IPS-15b (cell line): ENCODE results near the gene PRKCE.

Source experiments
- H3K27me3 ChIP-seq: one replicate; pipeline ENCODE4 v1.6.1; 2013; ENCODE audit warnings: low read length; ENCODE audit not compliant: control insufficient read depth, insufficient read depth
- H3K36me3 ChIP-seq: one replicate; pipeline ENCODE4 v1.6.1; 2013; ENCODE audit warnings: low read length; ENCODE audit not compliant: control insufficient read depth, insufficient read depth
- H3K4me1 ChIP-seq: one replicate; pipeline ENCODE4 v1.6.1; 2013; ENCODE audit warnings: mild to moderate bottlenecking, low read length; ENCODE audit not compliant: control insufficient read depth, insufficient read depth
- H3K4me3 ChIP-seq: one replicate; pipeline ENCODE4 v1.5.1; 2013; ENCODE audit warnings: low read depth, low read length
- H3K9ac ChIP-seq: one replicate; pipeline ENCODE4 v1.6.1; 2013; ENCODE audit warnings: low read depth, mild to moderate bottlenecking, low read length
- H3K9me3 ChIP-seq: one replicate; pipeline ENCODE4 v1.6.1; 2013; ENCODE audit warnings: mild to moderate bottlenecking, low read length; ENCODE audit not compliant: control insufficient read depth, insufficient read depth

PRKCE gene

GRCh38 chr2:45721150-45721549 lies 69.7 kb downstream of the PRKCE start:
- H3K9ac ChIP-seq, result no peak overlapping the region
- H3K27me3 ChIP-seq, result no peaks in the 10 kb centered on the region
- no peak overlapping the region for H3K4me3 ChIP-seq
- no peaks in the 10 kb centered on the region for H3K36me3 ChIP-seq
- H3K4me1 ChIP-seq, result no peaks in the 10 kb centered on the region
- no peaks in the 10 kb centered on the region for H3K9me3 ChIP-seq

GRCh38 chr2:45722477-45722876 lies 71.0 kb downstream of the PRKCE start:
- H3K4me1 ChIP-seq, result no peaks in the 10 kb centered on the region
- no peaks in the 10 kb centered on the region for H3K27me3 ChIP-seq
- H3K9ac ChIP-seq, result no peak overlapping the region
- no peaks in the 10 kb centered on the region for H3K9me3 ChIP-seq
- no peak overlapping the region for H3K4me3 ChIP-seq
- H3K36me3 ChIP-seq, result no peaks in the 10 kb centered on the region

DNA sequence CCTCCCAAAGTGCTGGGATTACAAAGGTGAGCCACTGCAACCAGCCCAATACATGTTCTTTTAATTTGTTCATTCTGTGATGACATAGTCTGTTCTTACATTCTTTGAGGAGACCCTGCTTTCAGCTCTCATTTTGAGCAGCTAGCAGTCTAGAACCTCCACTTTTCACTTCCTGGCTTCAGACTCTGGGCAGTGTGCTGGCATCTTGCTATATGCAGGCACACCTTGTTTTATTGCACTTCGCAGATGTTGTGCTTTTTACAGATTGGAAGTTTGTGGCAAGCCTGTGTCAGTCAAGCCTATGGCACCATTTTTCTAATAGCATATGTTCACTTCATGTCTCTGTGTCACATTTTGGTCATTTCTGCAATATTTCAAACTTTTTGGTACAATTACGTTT lies 72.4 kb downstream of the PRKCE start:
- Histone ChIP-seq H3K9ac (no peak overlapping the region), H3K27me3 (no peaks in the 10 kb centered on the region), H3K4me1 (no peaks in the 10 kb centered on the region), H3K36me3 (no peaks in the 10 kb centered on the region), H3K4me3 (no peak overlapping the region), H3K9me3 (no peaks in the 10 kb centered on the region)

- H3K27me3 ChIP-seq, result no peaks in the 10 kb centered on the region
Observed at GRCh38 chr2:45724335-45724734, 72.9 kb downstream of the PRKCE start.

DNA sequence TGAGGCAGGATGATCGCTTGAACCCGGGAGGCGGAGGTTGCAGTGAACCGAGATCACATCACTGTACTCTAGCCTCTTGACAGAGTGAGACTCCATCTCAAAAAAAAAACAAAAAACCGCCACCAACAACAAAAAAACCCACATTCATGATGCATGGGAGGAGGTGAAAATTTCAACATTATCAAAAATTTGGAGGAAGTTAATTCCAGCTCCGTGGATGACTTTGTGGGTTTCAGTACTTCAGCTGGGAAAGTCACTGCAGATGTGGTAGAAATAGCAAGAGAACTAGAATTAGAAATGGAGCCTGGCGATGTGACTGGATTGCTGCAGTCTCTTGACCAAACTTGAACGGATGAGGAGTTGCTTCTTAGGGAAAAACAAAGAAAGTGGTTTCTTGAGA lies 74.3 kb downstream of the PRKCE start:
- no peaks in the 10 kb centered on the region for H3K4me1 ChIP-seq
- H3K9me3 ChIP-seq, result no peaks in the 10 kb centered on the region
- no peaks in the 10 kb centered on the region for H3K36me3 ChIP-seq
- H3K9ac ChIP-seq, result no peak overlapping the region
- H3K4me3 ChIP-seq, result no peak overlapping the region
- H3K27me3 ChIP-seq, result no peaks in the 10 kb centered on the region

More at GRCh38 chr2:45724335-45724734, 72.9 kb downstream of the PRKCE start:
- H3K9ac ChIP-seq, result no peak overlapping the region
- no peaks in the 10 kb centered on the region for H3K4me1 ChIP-seq
- H3K36me3 ChIP-seq, result no peaks in the 10 kb centered on the region
- no peak overlapping the region for H3K4me3 ChIP-seq
- no peaks in the 10 kb centered on the region for H3K9me3 ChIP-seq

GRCh38 chr2:45726188-45726587 lies 74.7 kb downstream of the PRKCE start:
- no peak overlapping the region for H3K9ac ChIP-seq
- H3K9me3 ChIP-seq, result no peaks in the 10 kb centered on the region
- H3K4me3 ChIP-seq, result no peak overlapping the region

DNA sequence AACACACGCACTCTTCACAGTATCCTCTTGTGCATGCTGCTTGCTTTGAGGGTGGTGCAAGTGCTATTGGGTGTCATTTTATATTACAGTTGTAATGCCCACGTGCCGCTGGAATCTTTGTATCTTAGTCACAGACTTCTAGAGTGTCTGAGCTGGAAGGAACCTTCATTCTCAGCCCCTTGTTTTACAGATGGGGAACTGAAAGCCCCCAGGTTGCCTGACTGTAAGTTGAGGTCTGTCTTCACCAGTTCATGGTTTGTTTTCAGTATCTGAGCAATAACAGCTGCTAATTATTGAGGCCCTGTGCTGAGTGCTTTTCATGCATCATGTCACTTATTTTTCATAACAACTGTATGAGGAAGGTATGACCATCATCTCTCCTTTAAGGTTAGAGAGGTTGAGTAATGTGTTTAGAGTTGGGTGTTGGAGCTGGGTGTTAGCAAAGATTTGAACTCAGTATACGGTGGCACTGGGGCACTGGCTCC lies 77.0 kb downstream of the PRKCE start:
- H3K36me3 ChIP-seq, result no peaks in the 10 kb centered on the region
- no peak overlapping the region for H3K9ac ChIP-seq
- no peak overlapping the region for H3K4me3 ChIP-seq
- no peaks in the 10 kb centered on the region for H3K4me1 ChIP-seq
- H3K9me3 ChIP-seq, result no peaks in the 10 kb centered on the region
- H3K27me3 ChIP-seq, result no peaks in the 10 kb centered on the region

More at GRCh38 chr2:45726188-45726587, 74.7 kb downstream of the PRKCE start:
- Histone ChIP-seq H3K4me1 (no peaks in the 10 kb centered on the region), H3K27me3 (no peaks in the 10 kb centered on the region), H3K36me3 (no peaks in the 10 kb centered on the region)

GRCh38 chr2:45729753-45730512 lies 78.5 kb downstream of the PRKCE start:
- Histone ChIP-seq H3K27me3 (no peaks in the 10 kb centered on the region), H3K4me3 (no peak overlapping the region), H3K9me3 (no peaks in the 10 kb centered on the region), H3K36me3 (no peaks in the 10 kb centered on the region), H3K9ac (no peak overlapping the region), H3K4me1 (no peaks in the 10 kb centered on the region)

- Histone ChIP-seq H3K36me3 (no peaks in the 10 kb centered on the region), H3K9ac (no peak overlapping the region), H3K4me1 (no peaks in the 10 kb centered on the region), H3K4me3 (no peak overlapping the region), H3K9me3 (no peaks in the 10 kb centered on the region), H3K27me3 (no peaks in the 10 kb centered on the region)
Observed at GRCh38 chr2:45731141-45731540, 79.7 kb downstream of the PRKCE start.

DNA sequence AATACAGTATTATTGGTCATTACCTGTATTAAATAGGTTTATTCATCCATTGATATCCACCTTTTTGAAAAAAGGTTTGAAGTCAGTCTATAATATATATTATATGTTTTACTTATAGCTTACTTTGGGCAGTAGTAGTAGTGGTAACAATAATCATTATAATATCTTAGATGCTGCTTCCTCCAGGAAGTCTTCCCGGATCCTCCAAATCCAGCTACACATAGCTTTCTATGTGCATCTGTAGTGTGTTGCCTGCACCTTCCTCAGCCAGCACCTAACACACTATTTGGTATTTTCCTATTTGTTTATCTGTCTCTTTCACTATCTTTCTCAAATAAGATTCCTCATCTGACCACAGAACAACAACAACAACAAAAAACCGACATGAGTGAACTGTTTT lies 81.0 kb downstream of the PRKCE start:
- Histone ChIP-seq H3K4me3 (no peak overlapping the region), H3K4me1 (no peaks in the 10 kb centered on the region), H3K27me3 (no peaks in the 10 kb centered on the region), H3K9me3 (no peaks in the 10 kb centered on the region), H3K36me3 (no peaks in the 10 kb centered on the region), H3K9ac (no peak overlapping the region)

GRCh38 chr2:45732946-45733345 lies 81.5 kb downstream of the PRKCE start:
- Histone ChIP-seq H3K4me1 (no peaks in the 10 kb centered on the region), H3K27me3 (no peaks in the 10 kb centered on the region), H3K36me3 (no peaks in the 10 kb centered on the region), H3K9ac (no peak overlapping the region), H3K4me3 (no peak overlapping the region), H3K9me3 (no peaks in the 10 kb centered on the region)

DNA sequence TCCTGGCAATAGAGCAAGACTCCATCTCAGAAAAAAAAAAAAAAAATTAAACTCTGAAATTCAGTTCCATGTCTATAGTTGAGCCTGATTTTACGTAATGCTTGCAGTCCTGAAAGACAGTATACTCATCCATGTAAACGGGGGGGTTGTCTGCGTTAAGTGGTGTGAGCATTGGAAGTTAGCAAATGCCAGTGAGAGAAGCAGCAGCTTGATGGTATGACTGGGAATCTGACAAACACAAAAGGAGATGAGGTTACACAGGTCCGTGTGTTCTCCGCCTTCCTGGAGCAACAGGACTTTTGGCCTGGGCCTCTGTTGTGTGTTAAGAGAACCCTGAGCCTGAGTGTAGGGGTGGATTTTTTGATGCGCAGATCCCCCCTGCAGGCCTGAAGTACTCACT lies 82.9 kb downstream of the PRKCE start:
- H3K9ac ChIP-seq, result no peak overlapping the region
- no peak overlapping the region for H3K4me3 ChIP-seq
- no peaks in the 10 kb centered on the region for H3K27me3 ChIP-seq
- H3K9me3 ChIP-seq, result no peaks in the 10 kb centered on the region
- no peaks in the 10 kb centered on the region for H3K36me3 ChIP-seq
- H3K4me1 ChIP-seq, result no peaks in the 10 kb centered on the region
